Ovary (tissue), 9 donors: ENCODE measurements around the gene PPP1R37. TPM values are rescaled to one million over a fixed set of nuclear protein-coding genes. Genes with fewer than 3 reads are reported as not detected.
A peak's percentile ranks its signal among the peaks of the same experiment; 100 is the strongest.

ENCODE experiments used
- DNase-seq, 5 donors: peaks; one replicate each; pipeline ENCODE4 v3.0.0-alpha.2; 2019 to 2020
- H3K27ac ChIP-seq, 2 donors: fragments of 200-600 bp; one replicate each; pipeline versions ENCODE4 v1.5.1 to v1.8.0; 2019 to 2022
- H3K27me3 ChIP-seq: fragments of 200-600 bp; one replicate; pipeline ENCODE4 v1.8.0; 2022
- H3K36me3 ChIP-seq: fragments of 200-600 bp; sonication (generic); one replicate; pipeline ENCODE4 v1.5.1; 2019
- H3K4me1 ChIP-seq: one replicate; pipeline ENCODE4 v1.8.1; 2013; ENCODE audit warnings: mild to moderate bottlenecking, moderate library complexity; ENCODE audit not compliant: insufficient read depth
- H3K4me3 ChIP-seq: fragments of 200-600 bp; sonication (generic); one replicate; pipeline ENCODE4 v1.5.1; 2017
- H3K9me3 ChIP-seq, 2 donors: fragments of 200-600 bp in 1 of 2; sonication (generic) in 1 of 2; one replicate each; pipeline versions ENCODE4 v1.5.1 to v1.8.1; 2013 to 2019; ENCODE audit warnings: mild to moderate bottlenecking in 1 of 2, moderate library complexity in 1 of 2
- CTCF ChIP-seq, 3 donors: fragments of 450-650 bp in 2 of 3; fragments of 200-600 bp in 1 of 3; IDR thresholded peaks; one replicate each; pipeline versions ENCODE4 v1.5.1 to v1.8.0; 2016 to 2022; ENCODE audit warnings: antibody characterized with exemption in 3 of 3, mild to moderate bottlenecking in 1 of 3
- EP300 ChIP-seq: sonication (generic); formaldehyde crosslinking; IDR thresholded peaks from one replicate; pipeline ENCODE4 v1.6.1; 2017; ENCODE audit warnings: antibody characterized with exemption
- POLR2A ChIP-seq: fragments of 450-650 bp; IDR thresholded peaks from one replicate; pipeline ENCODE4 v1.6.1; 2017; ENCODE audit warnings: antibody characterized with exemption, mild to moderate bottlenecking, moderate library complexity
- WGBS, 3 donors: extraction: QIAGEN DNeasy Blood & Tissue Kit in 1 of 3; methylation state at CpG; one replicate each; pipeline versions ENCODE4 v1.1.5 to v1.1.7; 2013 to 2017; 5-methylcytosine and 5-hydroxymethylcytosine counted together
- intact Hi-C, 4 donors: fragments of 100-400 bp; cut with DNase I; formaldehyde crosslinking; loops; one replicate each; pipeline versions ENCODE4 v1.11.0 to v1.15.1; 2022 to 2023
- polyA plus RNA-seq, 2 donors: library from polyadenylated mRNA; stranded (reverse); fragments of 200-250 nt in 1 of 2; fragments of 350-450 nt in 1 of 2; fragmentation: Illumina TruSeq in 1 of 2; extraction: RNeasy Lipid Tissue Mini Kit (QIAGEN cat#74804) in 1 of 2; gene quantifications; one replicate each; pipeline ENCODE4 v1.2.3, GENCODE V29; 2013 to 2014
- total RNA-seq, 7 donors: library from RNA; depleted of rRNA in 2 of 7; stranded (reverse); fragments of >200 nt in 2 of 7; fragmentation: NEBNext Ultra II Directional in 3 of 7; extraction: Animal tissue kit (Norgen Biotek cat#: 25700) in 3 of 7; gene quantifications; one replicate each; pipeline versions ENCODE4 v1.1.0 to v1.2.4, GENCODE V29; 2016 to 2023
- donor health status: DM: no; HTN: no; CAD: no; lungs with moderate emphysema.
- donor health status: DM: no; HTN: no; CAD: no.
- donor health status: Bipolar disorder and iron deficiency.
- donor health status: DM: yes; HTN: yes; CAD: no.
- donor health status: DM: no; HTN: no; CAD: no.
- donor health status: DM: yes; HTN: yes; CAD: no.

The PPP1R37 gene
- total and polyA plus RNA-seq, 9 donors: 5.5 to 28.4 (median 20.2) TPM

DNA sequence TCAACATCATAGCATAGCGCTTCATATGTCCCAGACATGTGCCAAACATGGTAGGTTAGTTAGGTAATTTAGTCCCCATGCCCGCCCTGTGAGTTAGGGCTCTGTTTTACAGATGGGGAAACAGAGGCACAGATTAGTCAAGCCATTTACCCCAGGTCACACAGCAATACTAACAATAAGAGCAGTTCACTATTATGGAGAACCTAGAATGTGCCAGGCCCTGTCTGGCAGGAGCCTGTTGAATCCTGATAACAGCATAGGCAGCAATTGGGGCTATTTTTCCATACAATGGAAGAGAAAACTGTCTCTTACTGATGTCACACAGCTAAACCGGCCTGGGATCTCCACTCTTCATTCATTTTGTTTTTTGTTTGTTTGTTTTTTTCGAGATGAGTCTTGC, 6.5 kb upstream of the PPP1R37 start:
- intact Hi-C loops: no loop called here
- H3K27me3 ChIP-seq: no peaks in the 10 kb centered on the region
- no peak for TF ChIP-seq CTCF (IDR thresholded peaks at IDR 0.05)
- TF ChIP-seq POLR2A: no peak
- no peak for TF ChIP-seq EP300
- H3K4me1 ChIP-seq: peaks cover 6% of the 10 kb centered on the region
- 91 to 95% (median 95%) methylated on average over 4 of the region's 4 CpGs for WGBS, 3 donors
- H3K4me3 ChIP-seq: no peak overlapping the region
- no peaks in the 10 kb centered on the region for H3K36me3 ChIP-seq
- no peak overlapping the region for H3K27ac ChIP-seq
- no peaks in the 10 kb centered on the region for H3K9me3 ChIP-seq
- no peak for DNase-seq

- no peaks in the 10 kb centered on the region for H3K36me3 ChIP-seq
These were observed 5.4 kb upstream of the PPP1R37 start for GRCh38 chr19:45087531-45087930.

DNA sequence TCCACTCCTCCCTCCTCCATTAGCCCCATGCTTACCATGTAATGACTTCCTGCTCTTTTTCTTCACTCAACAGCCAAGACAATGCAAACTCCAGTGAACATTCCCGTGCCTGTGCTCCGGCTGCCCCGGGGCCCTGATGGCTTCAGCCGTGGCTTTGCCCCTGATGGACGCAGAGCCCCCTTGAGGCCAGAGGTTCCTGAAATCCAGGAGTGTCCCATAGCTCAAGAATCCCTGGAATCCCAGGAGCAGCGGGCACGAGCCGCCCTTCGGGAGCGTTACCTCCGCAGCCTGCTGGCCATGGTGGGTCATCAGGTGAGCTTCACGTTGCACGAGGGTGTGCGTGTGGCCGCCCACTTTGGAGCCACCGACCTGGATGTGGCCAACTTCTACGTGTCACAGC, 2.9 kb upstream of the PPP1R37 start:
- intact Hi-C loops: no loop called here
- H3K27me3 ChIP-seq: no peaks in the 10 kb centered on the region
- peak in 1 of 5 donors; percentile 44 for DNase-seq
- TF ChIP-seq POLR2A: no peak
- no peak for TF ChIP-seq EP300
- no peak for TF ChIP-seq CTCF (IDR thresholded peaks at IDR 0.05)
- no peaks in the 10 kb centered on the region for H3K36me3 ChIP-seq
- H3K4me1 ChIP-seq: peaks cover 15% of the 10 kb centered on the region
- H3K9me3 ChIP-seq: no peaks in the 10 kb centered on the region
- WGBS, 3 donors: 88 to 90% (median 88%) methylated on average over 17 of the region's 17 CpGs
- H3K27ac ChIP-seq: no peak overlapping the region
- H3K4me3 ChIP-seq: no peak overlapping the region

More at GRCh38 chr19:45087531-45087930, 5.4 kb upstream of the PPP1R37 start:
- TF ChIP-seq CTCF (IDR thresholded peaks at IDR 0.05) (no peak), POLR2A (no peak), EP300 (no peak)
- no peak overlapping the region for H3K4me3 ChIP-seq
- WGBS, 3 donors: 80 to 85% (median 83%) methylated on average over 11 of the region's 11 CpGs
- intact Hi-C loops: no loop called here
- DNase-seq: no peak
- no peaks in the 10 kb centered on the region for H3K9me3 ChIP-seq
- H3K27ac ChIP-seq: no peak overlapping the region
- H3K27me3 ChIP-seq: no peaks in the 10 kb centered on the region
- peaks cover 6% of the 10 kb centered on the region for H3K4me1 ChIP-seq

- no peak overlapping the region for H3K27ac ChIP-seq
- H3K4me3 ChIP-seq: peak overlapping the region; percentile 42
- intact Hi-C loops: no loop called here
These were observed 2.4 kb upstream of the PPP1R37 start for GRCh38 chr19:45090606-45091005.

More at GRCh38 chr19:45090606-45091005, 2.4 kb upstream of the PPP1R37 start:
- TF ChIP-seq CTCF (IDR thresholded peaks at IDR 0.05) (no peak), EP300 (no peak), POLR2A (no peak)
- WGBS, 3 donors: 17 to 38% (median 18%) methylated on average over 5 of the region's 5 CpGs
- H3K9me3 ChIP-seq: no peaks in the 10 kb centered on the region
- no peaks in the 10 kb centered on the region for H3K27me3 ChIP-seq
- no peak for DNase-seq
- H3K4me1 ChIP-seq: peaks cover 15% of the 10 kb centered on the region
- H3K36me3 ChIP-seq: no peaks in the 10 kb centered on the region
